Neural progenitor cell (in vitro differentiated cells): ENCODE results near the gene F13A1. TPM values are rescaled to one million over a fixed set of nuclear protein-coding genes. Genes with fewer than 3 reads are reported as not detected.

Experiments
- DNase-seq: peaks from one replicate; pipeline ENCODE4 v3.0.0-alpha.2; 2016; ENCODE audit warnings: low spot score
- H2AFZ ChIP-seq: fragments of 200-600 bp; sonication (generic); replicated peaks from 2 replicates; pipeline ENCODE4 v1.6.1; 2016; ENCODE audit warnings: antibody characterized with exemption
- H3F3A ChIP-seq: fragments of 200-600 bp; sonication (generic); 2 replicates; pipeline ENCODE4 v1.6.1; 2016; ENCODE audit warnings: antibody characterized with exemption, low read depth
- H3K27ac ChIP-seq: fragments of 200-600 bp; sonication (generic); 2 replicates; pipeline ENCODE4 v1.5.1; 2016; ENCODE audit warnings: mild to moderate bottlenecking
- H3K27me3 ChIP-seq: fragments of 200-600 bp; sonication (generic); 2 replicates; pipeline ENCODE4 v1.6.1; 2016; ENCODE audit warnings: mild to moderate bottlenecking, moderate library complexity
- H3K36me3 ChIP-seq: fragments of 200-600 bp; sonication (generic); 2 replicates; pipeline ENCODE4 v1.5.1; 2016
- H3K4me1 ChIP-seq: fragments of 200-600 bp; sonication (generic); 2 replicates; pipeline ENCODE4 v1.6.1; 2016; ENCODE audit warnings: mixed run types
- H3K4me2 ChIP-seq: fragments of 200-600 bp; sonication (generic); 2 replicates; pipeline ENCODE4 v1.6.1; 2016
- H3K4me3 ChIP-seq: fragments of 200-600 bp; sonication (generic); 2 replicates; pipeline ENCODE4 v1.5.1; 2016
- H3K79me2 ChIP-seq: fragments of 200-600 bp; sonication (generic); 2 replicates; pipeline ENCODE4 v1.6.1; 2016; ENCODE audit warnings: low read depth
- H3K9ac ChIP-seq: fragments of 200-600 bp; sonication (generic); 2 replicates; pipeline ENCODE4 v1.6.1; 2016
- H3K9me3 ChIP-seq: fragments of 200-600 bp; sonication (generic); 2 replicates; pipeline ENCODE4 v1.5.1; 2016; ENCODE audit warnings: low read depth
- H4K20me1 ChIP-seq: fragments of 200-600 bp; sonication (generic); 2 replicates; pipeline ENCODE4 v1.6.1; 2016; ENCODE audit warnings: low read depth
- H3K27ac Mint-ChIP-seq: 3 replicates; pipeline ENCODE4 v1.8.0; 2021; ENCODE audit warnings: mixed read lengths
- H3K27me3 Mint-ChIP-seq: 2 replicates; pipeline ENCODE4 v1.8.0; 2022; ENCODE audit warnings: low read depth, mild to moderate bottlenecking, inconsistent platforms, moderate library complexity, mixed read lengths; ENCODE audit not compliant: insufficient read depth
- H3K36me3 Mint-ChIP-seq: 3 replicates; pipeline ENCODE4 v1.8.0; 2021; ENCODE audit warnings: mixed read lengths
- H3K4me1 Mint-ChIP-seq: 3 replicates; pipeline ENCODE4 v1.8.0; 2021; ENCODE audit warnings: mixed read lengths
- H3K4me3 Mint-ChIP-seq: 3 replicates; pipeline ENCODE4 v1.8.0; 2021; ENCODE audit warnings: mild to moderate bottlenecking, moderate library complexity, mixed read lengths
- H3K9me3 Mint-ChIP-seq: 3 replicates; pipeline ENCODE4 v1.8.0; 2020; ENCODE audit warnings: mixed read lengths
- EZH2 ChIP-seq: fragments of 200-600 bp; sonication (generic); IDR thresholded peaks from 2 replicates; pipeline ENCODE4 v1.6.1; 2017; ENCODE audit warnings: antibody characterized with exemption, mild to moderate bottlenecking, moderate library complexity
- EZH2phosphoT487 ChIP-seq: fragments of 200-600 bp; sonication (generic); IDR thresholded peaks from 2 replicates; pipeline ENCODE4 v1.6.1; 2017; ENCODE audit warnings: antibody characterized with exemption
- total RNA-seq: library from RNA; depleted of rRNA; stranded (reverse); fragments of >200 nt; gene quantifications from 2 replicates; pipeline ENCODE4 v1.2.3, GENCODE V29; 2015; ENCODE audit warnings: low replicate concordance
- TF ChIP-seq, protein P1 (sequence below): fragments of 200-600 bp; sonication (generic); IDR thresholded peaks from 2 replicates; pipeline ENCODE4 v1.5.1; 2017; ENCODE audit warnings: antibody characterized with exemption, mild to moderate bottlenecking

The F13A1 gene
- total RNA-seq, 1 donor from 2014 or later: 3.6 TPM

GRCh38 chr6:6357530-6357929 lies 37.1 kb upstream of the F13A1 start:
- H3K4me3 Mint-ChIP-seq: no peak overlapping the region
- Histone ChIP-seq H3K79me2 (no peaks in the 10 kb centered on the region), H3K9me3 (no peaks in the 10 kb centered on the region), H3K4me3 (no peak overlapping the region), H3K36me3 (no peaks in the 10 kb centered on the region), H3F3A (no peaks in the 10 kb centered on the region), H3K27me3 (no peaks in the 10 kb centered on the region), H3K9ac (no peak overlapping the region), H4K20me1 (no peaks in the 10 kb centered on the region), H3K4me1 (no peaks in the 10 kb centered on the region), H2AFZ (no peak overlapping the region), H3K4me2 (no peak overlapping the region), H3K27ac (no peak overlapping the region)
- H3K9me3 Mint-ChIP-seq: no peaks in the 10 kb centered on the region
- DNase-seq: no peak
- H3K4me1 Mint-ChIP-seq: peaks cover 10% of the 10 kb centered on the region
- TF ChIP-seq EZH2phosphoT487: no peak
- no peak for TF ChIP-seq EZH2
- TF ChIP-seq, protein P1, sequence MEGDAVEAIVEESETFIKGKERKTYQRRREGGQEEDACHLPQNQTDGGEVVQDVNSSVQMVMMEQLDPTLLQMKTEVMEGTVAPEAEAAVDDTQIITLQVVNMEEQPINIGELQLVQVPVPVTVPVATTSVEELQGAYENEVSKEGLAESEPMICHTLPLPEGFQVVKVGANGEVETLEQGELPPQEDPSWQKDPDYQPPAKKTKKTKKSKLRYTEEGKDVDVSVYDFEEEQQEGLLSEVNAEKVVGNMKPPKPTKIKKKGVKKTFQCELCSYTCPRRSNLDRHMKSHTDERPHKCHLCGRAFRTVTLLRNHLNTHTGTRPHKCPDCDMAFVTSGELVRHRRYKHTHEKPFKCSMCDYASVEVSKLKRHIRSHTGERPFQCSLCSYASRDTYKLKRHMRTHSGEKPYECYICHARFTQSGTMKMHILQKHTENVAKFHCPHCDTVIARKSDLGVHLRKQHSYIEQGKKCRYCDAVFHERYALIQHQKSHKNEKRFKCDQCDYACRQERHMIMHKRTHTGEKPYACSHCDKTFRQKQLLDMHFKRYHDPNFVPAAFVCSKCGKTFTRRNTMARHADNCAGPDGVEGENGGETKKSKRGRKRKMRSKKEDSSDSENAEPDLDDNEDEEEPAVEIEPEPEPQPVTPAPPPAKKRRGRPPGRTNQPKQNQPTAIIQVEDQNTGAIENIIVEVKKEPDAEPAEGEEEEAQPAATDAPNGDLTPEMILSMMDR: no peak
- no peaks in the 10 kb centered on the region for H3K36me3 Mint-ChIP-seq
- H3K27me3 Mint-ChIP-seq: peaks cover 7% of the 10 kb centered on the region
- no peak overlapping the region for H3K27ac Mint-ChIP-seq

- no peaks in the 10 kb centered on the region for H3K36me3 Mint-ChIP-seq
- no peak for DNase-seq
- Histone ChIP-seq H3K4me3 (no peak overlapping the region), H3K27ac (no peak overlapping the region), H3K36me3 (no peaks in the 10 kb centered on the region), H3K9ac (no peak overlapping the region), H3K4me1 (no peaks in the 10 kb centered on the region), H3K4me2 (no peak overlapping the region), H3F3A (no peaks in the 10 kb centered on the region), H2AFZ (no peak overlapping the region), H4K20me1 (no peaks in the 10 kb centered on the region), H3K9me3 (no peaks in the 10 kb centered on the region), H3K27me3 (no peaks in the 10 kb centered on the region), H3K79me2 (no peaks in the 10 kb centered on the region)
- H3K27ac Mint-ChIP-seq: no peak overlapping the region
- H3K27me3 Mint-ChIP-seq: peaks cover 7% of the 10 kb centered on the region
- no peaks in the 10 kb centered on the region for H3K9me3 Mint-ChIP-seq
- H3K4me3 Mint-ChIP-seq: no peak overlapping the region
- no peak for TF ChIP-seq EZH2
- TF ChIP-seq, protein P1: no peak
- no peak for TF ChIP-seq EZH2phosphoT487
- H3K4me1 Mint-ChIP-seq: peaks cover 10% of the 10 kb centered on the region
Observed at GRCh38 chr6:6357032-6357431, 36.6 kb upstream of the F13A1 start.

DNA sequence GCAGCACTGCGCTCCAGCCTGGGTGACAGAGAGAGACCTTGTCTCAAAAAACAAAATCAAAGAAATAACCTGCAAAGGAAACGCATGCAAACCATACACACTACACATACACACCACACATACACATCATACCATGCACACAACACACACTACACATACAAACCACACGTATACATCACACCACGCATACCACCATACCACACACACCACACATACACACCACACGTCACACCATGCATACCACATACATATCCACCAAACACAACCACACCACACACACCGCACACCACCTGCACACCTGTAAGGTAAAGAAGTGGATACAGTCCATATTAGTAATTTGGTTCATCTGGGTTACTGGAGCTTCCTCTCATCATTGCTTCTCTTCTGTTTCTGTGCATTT lies 32.3 kb upstream of the F13A1 start:
- Histone ChIP-seq H3K36me3 (no peaks in the 10 kb centered on the region), H3K9ac (no peak overlapping the region), H3K4me3 (no peak overlapping the region), H3K79me2 (no peaks in the 10 kb centered on the region), H2AFZ (no peak overlapping the region), H4K20me1 (no peaks in the 10 kb centered on the region), H3K4me2 (no peak overlapping the region), H3K9me3 (no peaks in the 10 kb centered on the region), H3K27me3 (peaks cover 5% of the 10 kb centered on the region), H3K27ac (no peak overlapping the region), H3K4me1 (no peaks in the 10 kb centered on the region), H3F3A (no peaks in the 10 kb centered on the region)
- Mint-ChIP-seq H3K27me3 (peaks cover 4% of the 10 kb centered on the region), H3K4me1 (peaks cover 10% of the 10 kb centered on the region), H3K36me3 (no peaks in the 10 kb centered on the region), H3K4me3 (no peak overlapping the region), H3K9me3 (no peaks in the 10 kb centered on the region), H3K27ac (no peak overlapping the region)
- DNase-seq: no peak
- TF ChIP-seq EZH2 (no peak), EZH2phosphoT487 (no peak)
- TF ChIP-seq, protein P1: no peak
